VCaP (cell line): Measurements from ENCODE around the gene LCE1D.

ENCODE experiments used
- H3K27ac ChIP-seq: fragments of 450-650 bp; 2 replicates; pipeline ENCODE4 v1.5.1; 2017
- TF ChIP-seq, protein P1 (sequence below): fragments of 450-650 bp; conservative IDR thresholded peaks from 2 replicates; pipeline ENCODE4 v1.5.1; 2017; ENCODE audit warnings: mild to moderate bottlenecking, moderate library complexity

The LCE1D gene

DNA sequence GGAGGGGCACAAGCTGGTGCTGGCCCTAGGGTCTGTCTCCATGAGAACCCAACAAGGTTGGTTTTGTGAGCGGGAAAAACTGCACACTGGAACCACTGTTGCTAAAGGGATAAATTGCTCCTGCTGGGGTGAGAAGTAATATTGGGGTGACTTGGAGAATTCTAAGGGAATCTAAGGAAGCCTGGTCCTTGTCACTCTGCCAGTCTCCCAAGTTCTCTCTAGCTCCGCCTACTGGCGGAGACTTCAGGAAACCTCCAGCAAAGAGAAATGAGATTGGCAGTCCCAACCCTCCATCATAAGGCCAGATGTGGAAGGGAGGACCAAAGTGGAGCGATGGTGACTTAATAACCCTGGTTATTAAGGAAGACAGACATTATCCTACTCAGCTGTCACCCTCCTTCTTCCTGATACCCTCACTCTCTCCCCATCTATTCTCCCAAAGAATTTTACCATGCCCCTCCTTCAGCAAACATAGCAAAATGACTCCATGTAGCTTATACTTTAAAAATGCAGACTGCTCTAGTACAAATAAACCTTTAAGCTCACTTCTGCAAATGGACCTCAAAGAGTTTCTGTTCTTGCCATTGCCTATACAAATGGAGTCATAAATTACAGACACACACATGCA is 18.9 kb upstream of the LCE1D start:
- TF ChIP-seq, protein P1, sequence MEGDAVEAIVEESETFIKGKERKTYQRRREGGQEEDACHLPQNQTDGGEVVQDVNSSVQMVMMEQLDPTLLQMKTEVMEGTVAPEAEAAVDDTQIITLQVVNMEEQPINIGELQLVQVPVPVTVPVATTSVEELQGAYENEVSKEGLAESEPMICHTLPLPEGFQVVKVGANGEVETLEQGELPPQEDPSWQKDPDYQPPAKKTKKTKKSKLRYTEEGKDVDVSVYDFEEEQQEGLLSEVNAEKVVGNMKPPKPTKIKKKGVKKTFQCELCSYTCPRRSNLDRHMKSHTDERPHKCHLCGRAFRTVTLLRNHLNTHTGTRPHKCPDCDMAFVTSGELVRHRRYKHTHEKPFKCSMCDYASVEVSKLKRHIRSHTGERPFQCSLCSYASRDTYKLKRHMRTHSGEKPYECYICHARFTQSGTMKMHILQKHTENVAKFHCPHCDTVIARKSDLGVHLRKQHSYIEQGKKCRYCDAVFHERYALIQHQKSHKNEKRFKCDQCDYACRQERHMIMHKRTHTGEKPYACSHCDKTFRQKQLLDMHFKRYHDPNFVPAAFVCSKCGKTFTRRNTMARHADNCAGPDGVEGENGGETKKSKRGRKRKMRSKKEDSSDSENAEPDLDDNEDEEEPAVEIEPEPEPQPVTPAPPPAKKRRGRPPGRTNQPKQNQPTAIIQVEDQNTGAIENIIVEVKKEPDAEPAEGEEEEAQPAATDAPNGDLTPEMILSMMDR = peak; percentile 14; the same call in 1 of the 2 replicates
- H3K27ac ChIP-seq = peak overlapping the region; percentile 95

DNA sequence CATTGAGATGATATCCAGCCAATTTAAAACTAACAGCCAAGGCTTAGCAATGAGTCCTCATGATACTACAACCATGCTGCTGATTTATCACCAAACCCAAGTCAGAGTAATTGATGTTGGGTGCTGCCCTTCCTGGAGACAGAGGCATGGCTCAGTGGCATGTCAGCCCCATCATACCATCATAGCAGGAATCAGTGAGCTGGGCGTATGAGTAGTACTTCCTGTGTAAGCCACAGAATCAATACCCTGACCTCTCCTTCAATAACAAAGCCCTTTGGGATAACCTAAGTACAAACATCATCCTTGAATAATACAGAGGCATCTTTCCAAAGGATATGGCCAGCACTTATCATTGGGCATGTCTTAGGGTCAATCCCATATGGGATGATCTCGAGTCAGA is 13.4 kb upstream of the LCE1D start:
- H3K27ac ChIP-seq = no peak overlapping the region; the same call in 1 of the 2 replicates
- TF ChIP-seq, protein P1 = no peak

DNA sequence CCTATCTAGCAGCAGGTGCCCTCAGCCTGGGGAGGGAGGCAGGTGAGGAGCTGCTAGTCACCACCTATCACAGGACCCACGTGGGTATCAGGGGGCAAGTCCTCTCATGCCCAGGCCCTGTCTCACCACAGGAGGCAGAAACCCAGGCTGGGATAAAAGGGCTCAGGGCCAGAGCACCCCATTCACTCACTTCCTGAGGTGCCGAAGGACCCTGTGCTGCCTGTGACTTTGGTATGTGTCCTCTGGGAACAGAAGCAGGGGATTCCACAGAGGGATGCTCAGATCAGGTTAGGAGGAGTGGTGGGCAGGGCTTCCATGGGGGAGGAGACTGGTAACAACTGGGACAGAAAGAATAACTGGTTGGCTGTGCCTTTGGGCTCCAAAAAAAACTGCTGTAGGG is 10.4 kb upstream of the LCE1D start, which contains the start of gene LCE1E:
LCE1E (plus strand) TSS at position 181 of the 400 bp plus-strand sequence. CDS start 1,043 bp downstream, outside the sequence.
- peak within 1 kb of the TSS; percentile 41; the same call in 1 of the 2 replicates for H3K27ac ChIP-seq
- TF ChIP-seq, protein P1 = no peak

DNA sequence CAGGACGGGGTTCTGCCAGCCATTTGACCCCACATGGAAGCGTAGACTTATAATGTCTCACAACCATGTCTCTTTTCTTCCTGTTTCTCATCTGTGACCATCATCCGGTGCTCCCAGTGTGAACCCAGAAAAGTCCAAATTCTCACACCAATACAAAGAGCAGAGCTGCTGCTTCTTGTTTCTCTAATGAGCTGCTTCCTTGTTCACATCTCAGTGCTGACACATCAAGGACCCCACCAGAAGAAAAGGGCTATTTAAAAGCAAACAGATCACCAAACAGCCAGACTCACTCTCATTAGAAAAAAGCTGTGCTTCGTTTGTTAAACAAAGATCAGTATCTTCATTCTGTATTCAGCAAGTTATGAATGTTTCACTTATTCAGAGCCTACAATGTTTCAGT is 835 bp upstream of the LCE1D start:
- TF ChIP-seq, protein P1 = no peak
- no peak overlapping the region for H3K27ac ChIP-seq

DNA sequence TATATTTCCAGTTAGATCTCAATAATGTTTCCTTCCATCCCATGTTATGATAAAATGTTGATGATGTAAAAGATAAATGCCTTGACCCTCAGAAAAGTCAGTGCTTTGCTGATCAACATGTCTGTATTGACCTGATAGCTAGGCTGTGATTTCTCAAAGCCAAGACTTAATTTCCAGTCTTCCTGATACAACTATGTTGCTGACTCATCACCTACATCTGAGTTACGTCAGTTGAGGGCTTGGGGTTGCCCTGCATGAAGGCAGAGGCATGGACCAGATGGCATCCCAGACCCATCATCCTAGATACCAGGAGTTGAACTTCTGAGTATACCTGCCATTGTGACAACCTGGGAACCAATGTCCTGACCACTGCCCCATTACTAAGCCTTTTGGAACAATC is 4.8 kb downstream of the LCE1D start:
- TF ChIP-seq, protein P1 = no peak
- no peak overlapping the region for H3K27ac ChIP-seq

DNA sequence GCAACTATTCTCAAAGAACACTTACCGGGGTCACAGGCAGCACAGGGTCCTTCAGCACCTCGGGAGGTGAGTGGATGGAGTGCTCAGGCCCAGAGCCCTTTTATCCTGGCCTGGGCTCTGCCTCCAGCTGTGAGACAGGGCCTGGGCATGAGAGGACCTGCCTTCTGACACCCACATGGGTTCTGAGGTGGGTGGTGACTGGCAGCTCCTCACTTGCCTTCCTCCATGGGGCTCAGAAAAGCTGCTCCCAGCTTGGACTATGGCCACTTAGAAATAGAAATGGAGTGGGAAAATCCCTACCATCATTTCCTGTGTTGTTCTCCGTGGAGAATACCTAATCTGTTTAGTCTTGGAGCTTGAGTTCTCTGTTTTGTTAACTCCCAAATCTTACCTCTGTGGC is 10.1 kb downstream of the LCE1D start, which contains the start of gene LCE1C:
LCE1C (minus strand) TSS at position 76 of the 400 bp plus-strand sequence. CDS start 1,173 bp downstream, outside the sequence.
- TF ChIP-seq, protein P1 = no peak
- no peak within 1 kb of the TSS for H3K27ac ChIP-seq

DNA sequence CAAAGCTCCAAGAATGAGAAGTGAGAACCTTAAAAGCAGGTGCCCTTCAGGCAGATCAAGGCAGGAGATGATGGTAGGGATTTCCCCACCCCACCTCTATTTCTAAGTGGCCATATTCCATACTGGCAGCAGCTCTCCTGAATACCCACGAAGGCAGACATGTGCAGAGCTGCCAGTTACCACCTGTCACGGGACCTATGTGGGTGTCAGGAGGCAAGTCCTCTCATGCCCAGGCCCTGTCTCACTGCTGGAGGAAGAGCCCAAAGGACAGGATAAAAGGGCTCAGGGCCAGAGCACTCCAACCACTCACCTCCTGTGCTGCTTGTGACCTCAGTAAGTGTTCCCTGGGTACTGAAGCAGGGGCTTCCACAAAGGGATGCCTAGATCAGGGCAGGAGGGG is 14.5 kb downstream of the LCE1D start:
- no peak overlapping the region for H3K27ac ChIP-seq
- TF ChIP-seq, protein P1 = no peak
